Measurements from ENCODE around the gene UMODL1.

GRCh38 chr21:42188663-42189062, 117.5 kb downstream of the UMODL1 start:
- no peak for TF ChIP-seq CTCF (conservative IDR thresholded peaks at IDR 0.05)
- no peak for TF ChIP-seq EZH2 (IDR thresholded peaks at IDR 0.05; ENCODE audit: low read depth)
